Neural cell (in vitro differentiated cells): ENCODE measurements around the gene ACTN4.

Experiments
- CTCF ChIP-seq: fragments of 450-650 bp; IDR thresholded peaks from 2 replicates; pipeline ENCODE4 v1.5.1; 2014; ENCODE audit warnings: antibody characterized with exemption, mild to moderate bottlenecking, moderate library complexity; ENCODE audit not compliant: poor library complexity, severe bottlenecking
- TAF1 ChIP-seq: IDR thresholded peaks from 2 replicates; pipeline ENCODE4 v1.6.1; 2012; ENCODE audit warnings: low read depth

GRCh38 chr19:38618590-38619360 is 28.7 kb upstream of the ACTN4 start, which contains the start of gene EIF3K:
- TF ChIP-seq CTCF = no peak
- peak; percentile 79 for TF ChIP-seq TAF1
